Small intestine (tissue), 7 donors: ENCODE data around the gene LRMDA. TPM values are rescaled to one million over a fixed set of nuclear protein-coding genes. Genes with fewer than 3 reads are reported as not detected.

ENCODE experiments used
- DNase-seq, 2 donors: peaks; one replicate each; pipeline versions ENCODE4 v3.0.0 to v3.0.0-alpha.2; 2013
- FAIRE-seq: peaks from 2 replicates; lab custom pipeline; 2012; peaks lifted over from hg19 to GRCh38; lab: Jason Lieb, UNC
- H3K27ac ChIP-seq, 3 donors: one replicate each; pipeline ENCODE4 v1.5.1; 2013; ENCODE audit warnings: low read length in 2 of 3, mild to moderate bottlenecking in 2 of 3, control low read depth in 1 of 3, inconsistent platforms in 1 of 3, low read depth in 1 of 3, moderate library complexity in 1 of 3
- H3K27me3 ChIP-seq, 3 donors: one replicate each; pipeline ENCODE4 v1.6.1; 2013; ENCODE audit warnings: low read length in 3 of 3, inconsistent platforms in 1 of 3; ENCODE audit not compliant: control insufficient read depth in 3 of 3, insufficient read depth in 3 of 3
- H3K36me3 ChIP-seq, 3 donors: one replicate each; pipeline ENCODE4 v1.6.1; 2013; ENCODE audit warnings: low read length in 3 of 3, inconsistent platforms in 1 of 3, low read depth in 1 of 3, mild to moderate bottlenecking in 1 of 3, moderate library complexity in 1 of 3; ENCODE audit not compliant: control insufficient read depth in 3 of 3, insufficient read depth in 2 of 3
- H3K4me1 ChIP-seq, 3 donors: one replicate each; pipeline ENCODE4 v1.6.1; 2013; ENCODE audit warnings: low read length in 2 of 3, inconsistent platforms in 1 of 3, low read depth in 1 of 3, mild to moderate bottlenecking in 1 of 3, moderate library complexity in 1 of 3; ENCODE audit not compliant: control insufficient read depth in 3 of 3, insufficient read depth in 2 of 3
- H3K4me3 ChIP-seq, 3 donors: one replicate each; pipeline ENCODE4 v1.5.1; 2013; ENCODE audit warnings: low read length in 3 of 3, control low read depth in 1 of 3, inconsistent platforms in 1 of 3, low read depth in 1 of 3, mild to moderate bottlenecking in 1 of 3, moderate library complexity in 1 of 3
- H3K9me3 ChIP-seq, 2 donors: one replicate each; pipeline ENCODE4 v1.6.1; 2013; ENCODE audit warnings: low read depth in 1 of 2, low read length in 1 of 2; ENCODE audit not compliant: control insufficient read depth in 2 of 2, insufficient read depth in 1 of 2
- WGBS, 3 donors: extraction: QIAGEN DNeasy Blood & Tissue Kit; methylation state at CpG; one replicate each; pipeline ENCODE4 v1.1.7; 2013; 5-methylcytosine and 5-hydroxymethylcytosine counted together
- polyA plus RNA-seq, 4 donors: library from polyadenylated mRNA; stranded (reverse) in 3 of 4; unstranded in 1 of 4; fragments of 200-250 nt in 3 of 4; fragments of 120-200 nt in 1 of 4; gene quantifications; one replicate each; pipeline versions ENCODE4 v1.2.1 to v1.2.3, GENCODE V29; 2013
- donor health status: healthy with polysubstance abuse.
- donor health status: control.
- donor health status: control.
- donor health status: Bipolar disorder and iron deficiency.
- donor health status: healthy.

The LRMDA gene
- polyA plus RNA-seq, 4 donors, result 5.6 to 16.2 (median 6.0) TPM; not detected in 1

- Histone ChIP-seq H3K36me3 (no peaks in the 10 kb centered on the region), H3K9me3 (peaks cover 0 to 3% of the 10 kb centered on the region in 2 donors), H3K27me3 (no peaks in the 10 kb centered on the region), H3K4me3 (no peak overlapping the region), H3K27ac (no peak overlapping the region), H3K4me1 (no peaks in the 10 kb centered on the region)
- WGBS, 3 donors, result 36 to 61% (median 38%) methylated on average over 9 of the region's 9 CpGs
- no peak for FAIRE-seq
- no peak for DNase-seq
Measured at GRCh38 chr10:75941223-75941801, 509.9 kb downstream of the LRMDA start.

GRCh38 chr10:75944061-75944460 lies 512.6 kb downstream of the LRMDA start:
- H3K4me3 ChIP-seq, result no peak overlapping the region
- H3K9me3 ChIP-seq, result peaks cover 0 to 3% of the 10 kb centered on the region in 2 donors
- DNase-seq, result no peak
- no peaks in the 10 kb centered on the region for H3K27me3 ChIP-seq
- FAIRE-seq, result no peak
- H3K4me1 ChIP-seq, result peaks cover 0 to 2% (median 0%) of the 10 kb centered on the region in 3 donors
- H3K27ac ChIP-seq, result no peak overlapping the region
- H3K36me3 ChIP-seq, result no peaks in the 10 kb centered on the region
- 86 to 91% (median 87%) methylated on average over 2 of the region's 2 CpGs for WGBS, 3 donors

GRCh38 chr10:75948583-75948982 lies 517.2 kb downstream of the LRMDA start:
- H3K9me3 ChIP-seq, result peaks cover 0 to 6% of the 10 kb centered on the region in 2 donors
- no peak for DNase-seq
- no peaks in the 10 kb centered on the region for H3K36me3 ChIP-seq
- peaks cover 0 to 2% (median 0%) of the 10 kb centered on the region in 3 donors for H3K4me1 ChIP-seq
- H3K27me3 ChIP-seq, result no peaks in the 10 kb centered on the region
- WGBS, 3 donors, result 55 to 79% (median 61%) methylated on average over 3 of the region's 3 CpGs
- H3K4me3 ChIP-seq, result no peak overlapping the region
- H3K27ac ChIP-seq, result no peak overlapping the region
- FAIRE-seq, result no peak

GRCh38 chr10:75950307-75950706 lies 518.9 kb downstream of the LRMDA start:
- Histone ChIP-seq H3K27me3 (no peaks in the 10 kb centered on the region), H3K4me1 (peaks cover 0 to 2% (median 0%) of the 10 kb centered on the region in 3 donors), H3K27ac (no peak overlapping the region), H3K36me3 (no peaks in the 10 kb centered on the region), H3K9me3 (peaks cover 0 to 4% of the 10 kb centered on the region in 2 donors), H3K4me3 (no peak overlapping the region)
- 77 to 86% (median 78%) methylated on average over 2 of the region's 2 CpGs for WGBS, 3 donors
- FAIRE-seq (no peak), DNase-seq (no peak)

- Histone ChIP-seq H3K27me3 (no peaks in the 10 kb centered on the region), H3K4me1 (peaks cover 0 to 2% (median 0%) of the 10 kb centered on the region in 3 donors), H3K36me3 (no peaks in the 10 kb centered on the region), H3K4me3 (no peak overlapping the region), H3K27ac (no peak overlapping the region), H3K9me3 (peaks cover 0 to 4% of the 10 kb centered on the region in 2 donors)
- no peak for FAIRE-seq
- no peak for DNase-seq
- 78 to 93% (median 87%) methylated on average over 7 of the region's 7 CpGs for WGBS, 3 donors
Measured at GRCh38 chr10:75950997-75951589, 519.7 kb downstream of the LRMDA start.

- no peak overlapping the region for H3K27ac ChIP-seq
- WGBS, 3 donors, result 90 to 91% (median 90%) methylated on average over 7 of the region's 7 CpGs
- H3K4me1 ChIP-seq, result peaks cover 0 to 2% (median 0%) of the 10 kb centered on the region in 3 donors
- H3K9me3 ChIP-seq, result peaks cover 0 to 4% of the 10 kb centered on the region in 2 donors
- FAIRE-seq (no peak), DNase-seq (no peak)
- no peaks in the 10 kb centered on the region for H3K27me3 ChIP-seq
- no peaks in the 10 kb centered on the region for H3K36me3 ChIP-seq
- H3K4me3 ChIP-seq, result no peak overlapping the region
Measured at GRCh38 chr10:75951627-75952026, 520.2 kb downstream of the LRMDA start.

- H3K36me3 ChIP-seq, result no peaks in the 10 kb centered on the region
- H3K4me1 ChIP-seq, result peaks cover 0 to 2% (median 0%) of the 10 kb centered on the region in 3 donors
- no peak for FAIRE-seq
- H3K9me3 ChIP-seq, result peaks cover 0 to 4% of the 10 kb centered on the region in 2 donors
- WGBS, 3 donors, result 82 to 90% (median 89%) methylated on average over 7 of the region's 7 CpGs
- DNase-seq, result no peak
- no peak overlapping the region for H3K4me3 ChIP-seq
- no peaks in the 10 kb centered on the region for H3K27me3 ChIP-seq
- H3K27ac ChIP-seq, result no peak overlapping the region
Measured at GRCh38 chr10:75952093-75952492, 520.7 kb downstream of the LRMDA start.

GRCh38 chr10:75954486-75954885 lies 523.1 kb downstream of the LRMDA start:
- Histone ChIP-seq H3K27ac (no peak overlapping the region), H3K9me3 (peaks cover 0 to 2% of the 10 kb centered on the region in 2 donors), H3K36me3 (no peaks in the 10 kb centered on the region), H3K27me3 (no peaks in the 10 kb centered on the region), H3K4me1 (peaks cover 0 to 2% (median 0%) of the 10 kb centered on the region in 3 donors), H3K4me3 (no peak overlapping the region)
- FAIRE-seq, result no peak
- no peak for DNase-seq
- 77 to 82% (median 82%) methylated on average over 4 of the region's 4 CpGs for WGBS, 3 donors
